ENCODE results near the gene CA12.
"Not testable (repeated sequence)": the region's sequence is repeated elsewhere in the genome, so short reads cannot be mapped to it uniquely, and the experiment has no call there.

The CA12 gene

DNA sequence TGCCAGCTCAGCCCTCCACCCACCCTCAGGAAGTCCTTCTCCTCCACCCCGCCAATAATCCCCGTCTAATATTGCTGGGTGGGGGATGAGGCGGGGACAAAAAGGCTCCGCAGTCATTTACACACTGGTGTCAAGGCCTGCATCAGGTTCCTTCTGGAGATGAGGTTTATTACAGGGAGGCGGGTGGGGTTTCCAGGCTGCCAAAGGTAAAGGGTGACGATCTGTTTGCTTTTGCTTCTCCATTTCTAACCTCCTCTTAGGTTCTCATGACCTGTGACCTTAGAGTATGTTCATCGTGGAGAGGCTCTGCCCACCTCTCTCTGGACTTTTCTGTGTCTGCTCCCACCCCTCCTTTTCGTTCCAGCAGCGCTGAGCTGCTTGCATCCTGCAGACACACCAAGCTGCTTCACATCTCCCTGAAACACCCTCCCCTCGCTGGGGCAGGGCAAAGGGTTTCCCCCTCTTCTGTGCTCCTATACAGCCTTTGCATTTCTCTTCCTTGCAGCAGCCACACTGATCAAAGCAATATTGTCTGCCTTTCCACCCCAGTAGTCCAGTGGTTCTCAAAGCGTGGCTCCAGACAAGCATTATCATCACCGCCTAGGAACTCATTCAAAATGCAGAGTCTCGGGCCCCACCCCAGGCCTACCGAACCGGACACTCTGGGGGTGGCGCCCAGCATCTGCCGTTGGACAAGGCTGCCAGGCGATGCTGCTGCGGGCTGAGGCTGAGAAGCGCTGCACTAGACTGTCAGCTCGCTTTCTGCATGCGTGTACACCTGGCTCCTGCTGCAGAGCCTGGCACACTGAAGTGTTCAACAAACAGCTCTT is 26.6 kb downstream of the CA12 start:
- DNase-seq, result no peak

DNA sequence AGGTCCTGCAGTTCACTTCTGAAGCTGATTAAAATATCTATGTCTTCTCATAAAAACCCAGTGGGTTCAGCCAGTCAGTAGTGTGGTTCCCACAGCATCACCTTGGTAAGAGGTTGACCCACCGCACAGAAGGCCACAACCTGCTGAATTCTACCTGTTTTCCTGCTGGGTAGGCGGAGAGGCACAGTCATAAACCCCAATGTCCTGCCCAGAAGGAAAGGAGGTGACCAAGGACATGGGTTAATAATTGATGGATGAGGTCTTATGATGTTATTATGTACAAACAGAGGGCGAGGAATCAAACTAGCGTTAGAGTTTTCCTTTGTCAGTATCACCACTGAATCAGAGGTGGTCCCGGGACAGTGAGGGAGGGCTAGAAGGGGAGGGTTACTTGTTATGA is 27.8 kb downstream of the CA12 start:
- no peak for DNase-seq

DNA sequence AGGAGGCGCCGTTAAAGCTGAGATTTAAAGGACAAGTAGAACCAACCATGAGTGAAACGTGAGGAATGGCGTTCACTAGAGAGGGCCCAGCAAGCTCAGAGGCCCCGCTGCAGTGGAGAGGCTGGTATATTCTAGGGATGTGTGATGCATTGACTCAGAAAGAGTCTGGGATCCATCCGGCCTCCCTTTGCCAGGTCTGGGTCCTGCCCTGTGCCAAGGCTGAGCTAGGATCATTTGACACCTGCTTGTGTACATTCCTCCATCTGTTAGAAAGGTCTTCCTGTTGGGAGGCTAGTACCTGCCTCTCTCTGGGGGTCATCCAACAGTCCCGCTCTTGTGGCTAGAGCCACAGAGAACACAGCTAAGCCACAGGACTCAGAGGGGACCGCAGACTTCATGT is 28.4 kb downstream of the CA12 start:
- DNase-seq, result no peak

DNA sequence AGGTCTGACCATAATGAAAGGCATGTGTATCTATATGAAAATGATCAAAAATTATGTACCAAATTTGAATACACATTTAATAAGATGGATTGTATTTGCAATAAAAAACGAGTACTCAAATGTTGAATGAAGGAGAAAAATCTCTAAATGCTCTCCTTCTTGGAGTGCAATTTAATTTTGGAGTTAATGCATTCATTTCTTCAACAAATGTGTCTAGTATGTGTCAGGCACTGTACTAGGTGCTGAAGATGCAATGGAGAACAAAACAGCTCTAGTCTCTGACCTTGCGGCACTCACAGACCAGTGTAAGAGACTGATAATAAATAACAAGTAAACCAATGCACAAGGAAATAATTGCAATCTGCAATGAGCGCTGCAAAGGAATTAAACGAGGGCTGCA is 28.8 kb downstream of the CA12 start:
- no peak for DNase-seq

DNA sequence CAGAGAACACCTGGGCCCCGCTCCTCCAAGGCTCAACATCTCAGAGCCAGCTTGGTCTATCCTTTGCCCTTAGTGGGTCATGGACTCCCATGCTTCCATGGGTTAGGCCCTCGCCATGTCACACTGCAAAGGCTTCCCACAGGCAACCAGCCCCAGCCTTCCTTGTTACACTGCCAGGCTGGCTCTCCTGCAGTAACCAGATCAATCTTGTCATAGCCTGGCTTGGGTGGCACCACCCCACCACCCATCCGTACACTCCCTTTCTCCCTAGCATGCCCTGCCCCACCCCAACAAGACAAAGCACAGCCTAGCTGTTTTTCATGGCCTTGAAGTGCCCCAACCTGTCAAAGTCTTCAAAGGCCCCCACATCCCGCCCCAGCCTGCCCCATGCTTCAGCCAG is 30.5 kb downstream of the CA12 start:
- no peak for DNase-seq

DNA sequence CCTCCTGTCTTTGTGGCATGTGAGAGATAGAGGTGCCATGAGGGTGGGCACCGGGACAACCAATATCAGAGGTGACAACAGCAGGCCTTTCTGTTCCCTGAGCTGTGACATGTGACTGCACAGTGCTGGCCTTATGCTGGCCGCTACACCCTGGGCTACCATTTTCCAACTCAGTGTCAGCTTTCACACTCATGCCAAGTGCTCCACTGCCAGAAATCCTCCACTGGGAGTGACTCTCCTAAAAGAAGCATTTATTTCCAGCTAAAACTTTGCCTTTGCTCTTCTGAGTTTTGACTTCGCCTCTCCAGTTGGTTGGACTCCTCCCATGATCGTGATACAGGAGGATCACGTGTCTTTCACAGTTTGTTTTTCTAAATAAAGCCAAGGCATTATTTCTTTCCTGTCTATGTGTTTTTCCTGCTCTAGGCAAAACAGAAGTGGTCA is 31.4 kb downstream of the CA12 start:
- no peak for DNase-seq

DNA sequence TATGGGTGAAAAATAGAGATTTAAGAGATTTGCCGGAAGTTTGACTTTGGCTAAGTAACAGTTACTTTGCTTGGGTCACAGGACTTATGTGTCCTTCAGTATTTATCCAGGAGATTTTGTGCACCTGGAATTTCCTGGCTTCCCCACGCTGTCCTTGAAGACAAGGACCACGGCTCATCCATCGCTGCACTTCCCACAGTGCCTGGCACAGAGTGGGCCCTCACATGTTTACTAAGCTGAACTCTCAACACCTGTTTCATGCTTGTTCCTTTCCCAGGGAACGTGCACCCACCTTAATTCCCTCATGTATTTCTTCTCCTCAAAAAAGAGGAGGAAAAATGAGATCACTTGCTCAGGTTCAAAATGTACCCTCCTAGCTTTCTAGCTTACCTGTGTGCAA is 32.0 kb downstream of the CA12 start:
- no peak for DNase-seq

DNA sequence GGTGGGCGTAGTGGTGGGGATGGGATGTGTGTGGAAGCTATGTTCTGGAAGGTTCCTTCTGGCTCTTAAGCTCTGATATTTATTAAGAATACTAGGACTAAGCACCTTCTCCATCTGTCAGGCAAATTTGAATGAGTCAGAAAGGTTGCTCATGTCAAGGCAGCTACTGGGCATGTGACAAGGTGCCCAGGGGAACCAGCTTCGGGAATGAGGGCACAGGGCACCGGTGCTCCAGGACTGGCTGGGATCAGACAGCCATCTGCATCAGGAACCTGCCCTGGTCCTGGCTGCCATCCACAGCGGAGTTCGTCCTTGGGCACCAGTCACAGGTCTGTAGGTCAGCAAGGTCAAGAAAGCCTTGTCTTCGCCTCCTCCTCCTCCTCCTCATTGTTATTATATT is 32.5 kb downstream of the CA12 start:
- no peak for DNase-seq

DNA sequence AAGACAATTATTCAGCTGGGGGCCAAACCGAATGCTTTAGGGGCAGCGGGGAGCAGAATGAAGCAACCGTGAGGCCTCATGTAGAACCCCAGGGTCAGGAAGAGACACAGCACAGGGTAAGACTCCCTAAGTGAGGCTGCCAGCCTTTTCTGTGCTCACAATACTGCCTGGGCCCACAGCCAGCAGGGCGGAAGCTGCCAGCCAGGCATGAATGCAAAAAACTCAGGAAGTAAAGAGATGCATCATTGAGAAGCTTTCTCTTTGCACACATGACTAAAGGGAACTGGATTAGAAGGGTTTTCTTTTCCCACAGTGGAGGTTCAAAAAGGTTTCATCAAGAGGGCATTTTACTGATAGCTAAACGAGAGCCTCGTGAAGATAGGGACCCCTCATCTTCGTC is 33.3 kb downstream of the CA12 start:
- DNase-seq, result no peak

DNA sequence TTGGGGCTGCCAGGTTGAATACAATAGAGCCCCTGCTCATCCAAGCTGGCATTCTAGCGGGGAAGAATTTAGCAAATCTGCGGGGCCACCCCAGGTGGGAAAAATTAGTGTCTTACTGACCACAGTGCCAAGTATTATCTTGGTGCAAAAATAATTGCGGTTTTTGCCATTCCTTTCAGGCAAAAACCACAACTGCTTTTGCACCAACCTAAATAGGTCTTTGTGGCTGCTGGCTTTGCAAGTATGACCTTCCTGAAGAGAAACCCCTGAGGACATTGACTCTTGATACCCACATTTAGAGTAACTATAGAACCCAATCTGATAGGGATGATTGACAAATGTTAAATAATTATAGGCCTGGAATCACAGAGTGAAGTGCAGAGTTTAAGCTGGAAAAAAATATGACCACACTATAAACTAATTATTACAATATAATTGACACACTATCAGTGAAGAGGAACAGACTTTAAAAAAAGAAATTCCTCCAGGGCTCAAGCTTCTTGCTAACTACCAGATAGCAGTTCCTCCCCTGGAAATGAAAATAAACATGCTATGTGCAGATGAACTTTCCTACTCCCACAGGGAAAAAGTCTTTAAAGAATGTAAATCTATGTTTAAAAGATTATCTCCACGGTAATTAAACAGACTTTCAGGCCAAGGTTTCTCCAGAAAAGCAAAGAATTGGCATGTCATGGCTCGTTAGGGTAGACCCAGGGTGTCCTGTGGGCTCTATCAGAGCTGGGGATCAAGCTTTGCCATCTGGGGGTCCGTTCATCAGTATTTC is 34.4 kb downstream of the CA12 start:
- DNase-seq, result no peak

DNA sequence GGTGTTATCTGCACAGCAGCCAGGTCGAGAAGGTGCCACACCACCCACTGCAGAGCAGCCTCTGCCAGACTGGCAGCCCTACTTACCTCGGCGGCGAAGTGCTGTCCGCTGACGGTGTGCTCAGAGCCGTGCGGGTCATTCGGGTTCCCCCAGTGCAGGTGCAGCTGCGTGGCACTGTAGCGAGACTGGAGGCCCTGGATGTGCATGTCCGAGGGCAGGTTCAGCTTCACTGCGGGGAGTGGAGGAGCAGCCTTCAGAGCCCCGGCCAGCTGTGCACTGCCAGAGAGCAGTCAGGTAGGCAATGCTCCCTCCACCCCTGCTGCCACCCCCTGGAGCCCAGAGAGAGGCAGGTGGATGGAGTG is 36.3 kb downstream of the CA12 start:
- no peak for DNase-seq

DNA sequence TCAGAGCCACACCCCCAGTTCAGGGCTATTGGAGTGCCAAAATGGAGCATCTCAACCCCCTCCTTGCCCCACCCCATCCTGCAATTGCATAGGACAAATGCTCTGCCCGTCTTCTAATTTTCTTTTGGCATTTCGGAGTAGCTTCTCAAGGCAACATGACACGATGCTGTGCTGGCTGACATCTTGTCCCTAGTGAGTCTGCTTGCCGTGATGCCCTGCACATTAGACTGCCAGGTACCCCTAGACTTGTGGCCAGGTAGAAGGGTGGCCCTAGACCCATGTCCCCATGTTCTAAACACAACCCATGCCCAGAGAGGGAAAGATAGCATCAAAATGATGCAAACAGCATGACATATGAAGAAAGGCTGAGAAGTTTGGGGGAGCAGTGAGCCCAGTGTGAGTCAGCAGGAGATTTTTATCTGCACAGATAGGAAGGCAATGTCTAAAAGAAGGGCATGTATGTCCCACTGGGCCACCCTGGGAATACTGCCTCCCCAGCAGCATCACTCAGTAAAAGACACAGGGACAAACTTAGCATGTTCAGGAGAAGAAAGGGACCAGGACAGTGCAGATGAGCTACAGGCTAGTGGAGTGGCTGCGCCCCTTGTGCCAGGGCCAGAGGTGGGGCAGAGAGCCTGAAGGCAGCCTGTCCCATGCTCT is 36.8 kb downstream of the CA12 start:
- peak; percentile 10 for DNase-seq

DNA sequence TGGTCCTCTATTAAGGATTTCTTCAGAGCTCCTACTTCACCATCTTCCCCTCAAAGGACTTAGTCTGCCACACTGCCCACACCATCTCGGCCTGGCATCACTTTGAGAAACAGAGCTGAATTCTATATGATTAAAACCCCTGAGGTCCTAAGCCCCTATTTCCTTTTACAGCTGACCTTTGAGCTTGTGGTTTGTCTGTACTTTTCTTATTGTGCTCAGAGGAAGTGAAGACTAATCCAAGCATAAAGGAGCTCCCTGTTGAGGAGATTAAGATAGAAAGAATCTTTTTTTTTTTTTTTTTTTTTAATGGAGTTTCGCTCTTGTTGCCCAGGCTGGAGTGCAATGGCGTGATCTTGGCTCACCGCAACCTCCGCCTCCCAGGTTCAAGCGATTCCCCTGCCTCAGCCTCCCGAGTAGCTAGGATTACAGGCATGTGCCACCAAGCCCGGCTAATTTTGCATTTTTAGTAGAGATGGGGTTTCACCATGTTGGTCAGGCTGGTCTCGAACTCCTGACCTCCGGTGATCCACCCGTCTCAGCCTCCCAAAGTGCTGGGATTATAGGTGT is 38.6 kb downstream of the CA12 start:
- DNase-seq, result not testable (repeated sequence)

DNA sequence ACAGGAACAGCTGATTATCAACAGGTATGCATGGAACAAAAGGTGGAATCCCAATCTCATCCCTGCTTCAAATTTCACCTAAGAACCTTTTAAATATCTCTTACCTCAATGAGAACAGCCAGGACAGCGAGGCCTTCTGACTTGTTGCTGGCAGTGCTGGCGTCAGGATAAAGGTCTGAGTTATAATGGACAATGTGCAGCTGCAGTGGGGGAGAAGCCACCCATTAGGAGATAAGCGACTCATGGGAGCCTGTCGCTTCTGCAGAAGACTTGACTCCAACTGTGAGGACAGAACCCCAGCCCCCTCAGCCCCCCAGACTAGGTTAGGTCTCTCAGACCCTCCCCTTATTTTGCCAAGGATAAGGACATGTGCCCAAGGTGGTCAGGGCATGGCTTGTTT is 39.7 kb downstream of the CA12 start:
- no peak for DNase-seq

DNA sequence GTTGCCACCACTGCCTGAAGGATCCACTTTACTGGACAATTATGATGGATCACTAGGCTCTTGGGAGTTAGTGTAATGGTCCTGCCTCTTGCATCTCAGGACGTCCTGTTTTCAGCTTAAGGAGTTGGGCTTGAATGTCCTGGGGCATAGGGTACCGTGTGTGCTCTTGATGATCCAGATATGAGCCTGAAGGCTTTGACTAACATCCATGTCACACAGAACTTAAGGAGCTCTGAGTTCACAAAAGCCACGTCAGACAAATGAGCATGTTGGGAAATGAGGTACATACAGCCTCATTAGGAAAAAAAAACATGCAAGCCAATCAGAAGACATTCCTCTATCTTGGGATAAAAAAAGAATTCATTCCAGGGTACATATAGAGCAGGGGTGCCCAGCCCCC is 40.8 kb downstream of the CA12 start:
- DNase-seq, result no peak

DNA sequence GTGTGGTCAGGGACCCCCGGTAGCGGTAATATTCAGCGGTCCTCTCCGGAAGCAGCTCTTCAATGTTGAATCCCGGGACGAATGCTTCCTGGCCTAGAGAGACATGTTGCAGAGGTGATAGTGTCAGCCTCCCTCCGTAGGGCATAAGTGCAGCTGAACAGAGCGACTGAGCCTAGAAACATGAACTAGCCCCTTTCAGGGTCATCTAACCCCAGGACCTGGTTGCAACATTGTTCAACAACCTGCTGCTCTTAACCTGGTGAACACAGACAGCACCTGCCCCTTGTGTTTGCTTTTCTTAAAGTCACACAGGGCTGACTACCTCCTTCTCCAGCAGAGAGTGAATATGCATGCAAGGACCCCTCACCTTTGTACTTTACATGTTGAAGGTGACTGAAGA is 41.3 kb downstream of the CA12 start:
- no peak for DNase-seq

DNA sequence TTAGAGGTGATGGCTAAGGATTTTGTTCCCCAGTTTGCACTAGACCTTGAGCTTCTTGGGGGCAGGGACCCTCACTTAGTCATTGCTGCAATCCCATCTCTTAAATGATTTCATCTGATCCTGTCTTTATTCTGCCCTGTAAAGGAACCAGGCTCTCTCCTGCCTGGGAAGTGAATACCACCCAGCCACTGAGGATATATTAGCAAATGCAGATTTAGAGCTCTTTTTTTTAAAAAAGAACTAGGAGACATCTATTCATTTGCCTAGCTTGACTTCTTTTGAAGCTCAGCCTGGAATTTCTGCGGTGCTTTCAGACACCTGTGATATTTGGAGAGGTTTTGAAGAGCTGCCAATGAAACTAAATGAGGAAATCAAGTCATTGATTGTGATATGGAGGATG is 41.8 kb downstream of the CA12 start:
- DNase-seq, result no peak

DNA sequence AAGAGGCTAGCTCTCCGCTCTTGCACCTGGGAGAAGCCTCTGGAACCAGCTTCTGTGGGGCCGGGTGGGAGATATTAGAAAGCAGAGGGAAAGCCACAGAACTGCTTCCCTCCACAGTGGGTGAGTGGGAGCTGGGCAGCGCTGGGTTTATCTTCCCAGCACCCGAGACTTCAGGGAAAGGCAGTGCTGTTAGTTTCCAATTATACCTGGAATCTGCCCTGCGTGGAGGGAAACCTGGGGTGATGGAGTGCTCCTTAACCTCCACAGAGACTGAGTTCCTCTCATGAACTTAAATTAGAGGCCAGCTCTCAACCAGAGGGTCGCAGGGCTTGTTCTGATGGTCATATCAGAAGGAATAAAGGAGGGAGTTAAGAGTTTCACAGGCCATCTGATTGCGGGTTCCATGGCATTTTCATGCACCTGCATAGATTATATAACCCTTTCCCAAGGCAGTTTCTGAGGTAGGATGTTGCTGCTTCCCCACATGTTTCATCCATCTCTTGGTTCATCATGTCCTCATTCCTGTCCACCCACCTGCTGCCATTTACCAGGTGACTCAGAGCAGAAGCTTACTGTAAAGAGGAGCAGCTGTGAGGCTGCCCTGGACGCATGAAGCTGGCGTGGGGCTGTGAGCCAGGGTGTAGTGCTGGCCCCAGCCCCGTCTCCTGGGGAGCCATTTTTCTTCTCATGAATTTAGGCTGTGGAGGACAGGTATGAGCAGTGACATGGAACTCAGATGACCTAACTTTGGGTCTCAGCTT is 42.5 kb downstream of the CA12 start:
- no peak for DNase-seq

DNA sequence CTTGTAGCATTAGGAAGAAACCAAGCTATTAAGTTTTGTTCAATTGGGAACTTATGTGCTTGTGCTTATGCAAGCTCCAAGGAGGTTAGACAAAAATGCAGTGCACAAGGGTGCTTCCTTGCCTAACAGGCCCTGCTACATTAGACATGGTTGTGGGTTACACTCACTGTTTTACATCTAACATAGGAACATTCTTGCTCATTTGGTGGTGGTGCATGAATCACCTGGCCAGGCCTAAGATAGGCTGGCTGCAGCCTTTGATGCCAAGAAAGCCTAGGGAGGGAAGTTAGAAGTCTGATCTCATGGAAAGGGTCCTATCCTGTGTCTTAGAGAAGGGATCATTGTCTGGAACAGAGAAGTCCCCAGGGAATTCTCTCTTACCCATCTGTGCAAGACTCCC is 43.5 kb downstream of the CA12 start:
- DNase-seq, result no peak

DNA sequence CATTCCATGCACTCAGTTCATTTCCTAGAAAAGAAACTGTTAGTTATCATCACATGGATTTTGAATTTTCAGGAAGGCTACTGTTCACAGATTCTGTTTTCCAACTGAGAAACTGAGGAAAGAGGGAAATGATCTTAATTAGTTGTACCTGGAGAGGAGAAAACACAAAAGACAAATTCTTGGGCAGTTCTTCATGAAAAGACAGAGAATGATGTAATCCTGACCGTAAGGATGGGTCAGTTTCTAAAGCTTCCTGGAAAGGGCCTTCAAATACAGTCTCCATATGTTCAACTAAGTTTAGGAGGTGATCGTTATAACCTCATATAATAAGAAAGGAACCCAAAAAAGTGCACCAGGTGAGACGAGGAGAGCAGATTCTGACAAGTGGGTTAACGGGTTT is 44.6 kb downstream of the CA12 start:
- DNase-seq, result no peak

DNA sequence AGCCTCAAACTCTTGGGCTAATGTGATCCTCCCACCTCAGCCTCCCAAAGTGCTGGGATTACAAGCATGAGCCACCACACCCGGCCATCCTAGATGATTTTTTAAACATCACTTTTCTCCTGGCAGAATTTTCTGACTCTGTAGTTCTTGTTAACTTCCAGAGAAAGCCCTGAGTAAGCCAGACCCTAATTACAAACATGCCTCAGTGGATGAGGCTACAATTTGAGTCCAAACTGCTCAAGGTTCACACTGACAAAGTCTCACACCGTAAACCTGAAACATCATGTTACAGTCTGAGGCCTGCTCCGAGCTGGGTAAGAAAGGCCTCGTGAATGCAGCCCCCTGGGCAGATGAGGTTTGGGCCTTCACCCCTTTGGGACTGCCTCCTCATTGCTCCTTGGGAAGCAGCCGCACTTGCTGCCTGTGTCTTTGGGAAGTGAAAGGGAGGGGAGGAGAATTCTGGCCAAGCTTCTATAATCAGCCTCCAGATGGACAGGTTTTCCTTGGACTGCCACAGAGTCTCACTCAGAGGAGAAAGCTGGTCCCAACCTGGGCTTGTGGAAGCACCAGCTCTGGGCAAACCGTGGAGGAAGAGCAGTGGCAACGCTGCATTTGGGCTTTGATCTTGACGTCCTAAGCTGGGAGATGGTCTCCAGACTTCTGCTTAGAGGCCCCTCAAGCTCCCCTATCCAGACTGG is 46.0 kb downstream of the CA12 start:
- no peak for DNase-seq

DNA sequence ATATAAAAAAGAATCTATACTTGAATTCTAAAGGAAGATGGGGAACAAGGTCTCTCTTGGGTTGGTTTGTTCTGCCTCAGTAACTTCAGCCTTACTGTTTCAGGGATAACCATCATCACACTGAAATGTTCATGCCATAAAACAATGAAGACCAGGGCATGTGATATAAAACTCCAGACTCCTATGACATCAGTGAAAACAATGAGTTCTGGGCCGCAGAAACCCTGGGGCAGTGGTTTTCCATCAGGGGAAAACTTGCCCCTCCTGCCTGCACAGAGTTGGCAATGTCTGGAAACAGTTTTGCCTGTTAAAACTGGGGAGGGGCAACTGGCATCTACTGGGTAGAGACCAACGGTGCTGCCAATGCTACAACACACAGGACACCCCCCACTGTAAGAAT is 46.8 kb downstream of the CA12 start:
- DNase-seq, result no peak
